ENCODE data around the gene C6orf62.

The C6orf62 gene

GRCh38 chr6:24663189-24663588 is 55.8 kb downstream of the C6orf62 start:
- ChIA-PET POLR2A (no interaction called here), CTCF (no interaction called here)
- Histone ChIP-seq H3K9me3 (ENCODE audit: control insufficient read depth, insufficient read depth, low read depth, low read length) (no peaks in the 10 kb centered on the region), H3K27ac (ENCODE audit: extremely low read depth, low read depth, low read length) (no peak overlapping the region), H3K36me3 (ENCODE audit: control insufficient read depth in 2 of 2, insufficient read depth in 1 of 2, low read length in 2 of 2) (peaks cover 9 to 36% of the 10 kb centered on the region in 2 experiments; a peak in 2 of 3 replicates), H3K4me3 (ENCODE audit: low read depth, low read length) (no peak overlapping the region), H3K4me1 (ENCODE audit: control insufficient read depth, insufficient read depth, low read length) (no peaks in the 10 kb centered on the region; the same call in 1 of the 2 replicates)
- TF ChIP-seq ZNF391 (tag by site-specific recombination; IDR thresholded peaks at IDR 0.05; ENCODE audit: borderline replicate concordance, low read depth) (no peak), ZBTB49 (tag by site-specific recombination; IDR thresholded peaks at IDR 0.05; ENCODE audit: low read depth) (no peak), ZNF10 (tag by site-specific recombination; IDR thresholded peaks at IDR 0.05) (no peak), ZNF19 (tag by site-specific recombination; IDR thresholded peaks at IDR 0.05; ENCODE audit: low read depth) (no peak), ZSCAN16 (tag by site-specific recombination; IDR thresholded peaks at IDR 0.05) (no peak), FEZF1 (tag by site-specific recombination; IDR thresholded peaks at IDR 0.05) (no peak), TRIM28 (IDR thresholded peaks at IDR 0.05; ENCODE audit: borderline replicate concordance, low read length) (no peak), ZNF23 (tag by site-specific recombination; IDR thresholded peaks at IDR 0.05; ENCODE audit: borderline replicate concordance) (no peak), ZNF266 (tag by site-specific recombination; IDR thresholded peaks at IDR 0.05; ENCODE audit: low read depth) (no peak), ZNF707 (tag by site-specific recombination; IDR thresholded peaks at IDR 0.05) (no peak)
- TF ChIP-seq, protein P1, sequence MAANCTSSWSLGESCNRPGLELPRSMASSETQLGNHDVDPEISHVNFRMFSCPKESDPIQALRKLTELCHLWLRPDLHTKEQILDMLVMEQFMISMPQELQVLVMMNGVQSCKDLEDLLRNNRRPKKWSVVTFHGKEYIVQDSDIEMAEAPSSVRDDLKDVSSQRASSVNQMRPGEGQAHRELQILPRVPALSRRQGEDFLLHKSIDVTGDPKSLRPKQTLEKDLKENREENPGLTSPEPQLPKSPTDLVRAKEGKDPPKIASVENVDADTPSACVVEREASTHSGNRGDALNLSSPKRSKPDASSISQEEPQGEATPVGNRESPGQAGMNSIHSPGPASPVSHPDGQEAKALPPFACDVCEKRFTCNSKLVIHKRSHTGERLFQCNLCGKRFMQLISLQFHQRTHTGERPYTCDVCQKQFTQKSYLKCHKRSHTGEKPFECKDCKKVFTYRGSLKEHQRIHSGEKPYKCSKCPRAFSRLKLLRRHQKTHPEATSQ (tag by site-specific recombination; IDR thresholded peaks at IDR 0.05): no peak
- TF ChIP-seq, protein P2, sequence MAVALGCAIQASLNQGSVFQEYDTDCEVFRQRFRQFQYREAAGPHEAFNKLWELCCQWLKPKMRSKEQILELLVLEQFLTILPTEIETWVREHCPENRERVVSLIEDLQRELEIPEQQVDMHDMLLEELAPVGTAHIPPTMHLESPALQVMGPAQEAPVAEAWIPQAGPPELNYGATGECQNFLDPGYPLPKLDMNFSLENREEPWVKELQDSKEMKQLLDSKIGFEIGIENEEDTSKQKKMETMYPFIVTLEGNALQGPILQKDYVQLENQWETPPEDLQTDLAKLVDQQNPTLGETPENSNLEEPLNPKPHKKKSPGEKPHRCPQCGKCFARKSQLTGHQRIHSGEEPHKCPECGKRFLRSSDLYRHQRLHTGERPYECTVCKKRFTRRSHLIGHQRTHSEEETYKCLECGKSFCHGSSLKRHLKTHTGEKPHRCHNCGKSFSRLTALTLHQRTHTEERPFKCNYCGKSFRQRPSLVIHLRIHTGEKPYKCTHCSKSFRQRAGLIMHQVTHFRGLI (tag by site-specific recombination; IDR thresholded peaks at IDR 0.05): no peak

- Histone ChIP-seq H3K27ac (ENCODE audit: extremely low read depth, low read depth, low read length) (no peak overlapping the region), H3K4me1 (ENCODE audit: control insufficient read depth, insufficient read depth, low read length) (no peaks in the 10 kb centered on the region), H3K36me3 (ENCODE audit: control insufficient read depth in 2 of 2, insufficient read depth in 1 of 2, low read length in 2 of 2) (peaks cover 14 to 42% of the 10 kb centered on the region in 2 experiments; a peak in 2 of 3 replicates), H3K9me3 (ENCODE audit: control insufficient read depth, insufficient read depth, low read depth, low read length) (no peaks in the 10 kb centered on the region), H3K4me3 (ENCODE audit: low read depth, low read length) (no peak overlapping the region)
- ChIA-PET POLR2A (no interaction called here), CTCF (no interaction called here)
- no peak for TF ChIP-seq ZNF596 (tag by site-specific recombination; IDR thresholded peaks at IDR 0.05)
- no peak for TF ChIP-seq KLF7 (tag by site-specific recombination; IDR thresholded peaks at IDR 0.05; ENCODE audit: borderline replicate concordance)
- no peak for TF ChIP-seq KLF16 (tag by site-specific recombination; IDR thresholded peaks at IDR 0.05)
- no peak for TF ChIP-seq ZNF664 (tag by site-specific recombination; IDR thresholded peaks at IDR 0.05)
- TF ChIP-seq ZNF791 (tag by site-specific recombination; IDR thresholded peaks at IDR 0.05): no peak
- no peak for TF ChIP-seq INSM2 (tag by site-specific recombination; IDR thresholded peaks at IDR 0.05)
- TF ChIP-seq SCRT2 (tag by site-specific recombination; IDR thresholded peaks at IDR 0.05): no peak
- TF ChIP-seq ZNF341 (tag by site-specific recombination; IDR thresholded peaks at IDR 0.05; ENCODE audit: low read depth): no peak
- TF ChIP-seq BCL11A (tag by site-specific recombination; IDR thresholded peaks at IDR 0.05; ENCODE audit: low read depth): no peak
- TF ChIP-seq, protein P3, sequence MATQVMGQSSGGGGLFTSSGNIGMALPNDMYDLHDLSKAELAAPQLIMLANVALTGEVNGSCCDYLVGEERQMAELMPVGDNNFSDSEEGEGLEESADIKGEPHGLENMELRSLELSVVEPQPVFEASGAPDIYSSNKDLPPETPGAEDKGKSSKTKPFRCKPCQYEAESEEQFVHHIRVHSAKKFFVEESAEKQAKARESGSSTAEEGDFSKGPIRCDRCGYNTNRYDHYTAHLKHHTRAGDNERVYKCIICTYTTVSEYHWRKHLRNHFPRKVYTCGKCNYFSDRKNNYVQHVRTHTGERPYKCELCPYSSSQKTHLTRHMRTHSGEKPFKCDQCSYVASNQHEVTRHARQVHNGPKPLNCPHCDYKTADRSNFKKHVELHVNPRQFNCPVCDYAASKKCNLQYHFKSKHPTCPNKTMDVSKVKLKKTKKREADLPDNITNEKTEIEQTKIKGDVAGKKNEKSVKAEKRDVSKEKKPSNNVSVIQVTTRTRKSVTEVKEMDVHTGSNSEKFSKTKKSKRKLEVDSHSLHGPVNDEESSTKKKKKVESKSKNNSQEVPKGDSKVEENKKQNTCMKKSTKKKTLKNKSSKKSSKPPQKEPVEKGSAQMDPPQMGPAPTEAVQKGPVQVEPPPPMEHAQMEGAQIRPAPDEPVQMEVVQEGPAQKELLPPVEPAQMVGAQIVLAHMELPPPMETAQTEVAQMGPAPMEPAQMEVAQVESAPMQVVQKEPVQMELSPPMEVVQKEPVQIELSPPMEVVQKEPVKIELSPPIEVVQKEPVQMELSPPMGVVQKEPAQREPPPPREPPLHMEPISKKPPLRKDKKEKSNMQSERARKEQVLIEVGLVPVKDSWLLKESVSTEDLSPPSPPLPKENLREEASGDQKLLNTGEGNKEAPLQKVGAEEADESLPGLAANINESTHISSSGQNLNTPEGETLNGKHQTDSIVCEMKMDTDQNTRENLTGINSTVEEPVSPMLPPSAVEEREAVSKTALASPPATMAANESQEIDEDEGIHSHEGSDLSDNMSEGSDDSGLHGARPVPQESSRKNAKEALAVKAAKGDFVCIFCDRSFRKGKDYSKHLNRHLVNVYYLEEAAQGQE (tag by site-specific recombination; IDR thresholded peaks at IDR 0.05): no peak
- no peak for TF ChIP-seq ZBTB49 (tag by site-specific recombination; IDR thresholded peaks at IDR 0.05; ENCODE audit: low read depth)
- no peak for TF ChIP-seq EGR2 (tag by site-specific recombination; IDR thresholded peaks at IDR 0.05; ENCODE audit: low read depth)
These were observed 56.7 kb downstream of the C6orf62 start for GRCh38 chr6:24662236-24662635.

Measured in HEK293 (cell line).